ENCODE results near the gene RPA1.

The RPA1 gene

DNA sequence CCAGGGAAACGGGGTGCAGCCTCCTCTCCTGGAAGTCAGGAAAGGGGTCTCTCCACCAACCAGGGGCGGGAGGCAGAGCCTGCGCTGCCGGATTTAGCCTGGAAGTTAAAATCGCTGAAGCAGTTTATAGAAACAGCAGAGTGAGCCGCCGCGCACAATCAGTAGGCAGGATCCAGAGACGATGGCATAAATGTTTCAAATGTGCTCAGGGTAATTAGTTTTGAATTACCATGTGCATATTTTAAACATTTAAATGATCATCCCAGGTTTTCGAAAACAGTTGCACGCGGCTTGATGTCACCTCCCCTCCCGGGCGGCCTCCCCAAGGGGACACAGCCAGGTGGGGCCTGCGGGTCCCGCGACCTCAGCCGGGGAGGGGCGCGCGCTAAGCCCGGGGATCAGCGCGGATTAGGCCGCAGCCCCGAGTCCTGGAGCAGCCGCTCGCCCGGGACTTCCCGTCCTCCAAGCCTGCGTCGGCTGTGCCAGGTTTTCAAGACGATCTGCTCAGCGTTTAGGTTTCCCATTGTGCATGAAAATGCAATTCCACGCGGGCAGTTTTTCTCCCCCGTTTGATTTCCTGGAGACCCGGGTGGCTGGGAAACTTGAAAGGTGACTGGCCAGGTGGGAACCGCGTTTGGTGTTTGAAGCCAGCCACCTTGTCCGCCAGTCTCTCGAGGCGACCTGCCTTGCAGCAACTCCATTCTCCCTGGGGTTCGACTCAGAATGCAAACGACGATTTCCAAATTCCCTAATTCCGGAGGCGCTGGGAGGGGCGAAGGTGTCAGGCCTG is 78.3 kb downstream of the RPA1 start:
- peak in 1 of 2 donors; percentile 24 for DNase-seq
- H3K4me3 Mint-ChIP-seq, result peak overlapping the region; percentile 50 to 72

DNA sequence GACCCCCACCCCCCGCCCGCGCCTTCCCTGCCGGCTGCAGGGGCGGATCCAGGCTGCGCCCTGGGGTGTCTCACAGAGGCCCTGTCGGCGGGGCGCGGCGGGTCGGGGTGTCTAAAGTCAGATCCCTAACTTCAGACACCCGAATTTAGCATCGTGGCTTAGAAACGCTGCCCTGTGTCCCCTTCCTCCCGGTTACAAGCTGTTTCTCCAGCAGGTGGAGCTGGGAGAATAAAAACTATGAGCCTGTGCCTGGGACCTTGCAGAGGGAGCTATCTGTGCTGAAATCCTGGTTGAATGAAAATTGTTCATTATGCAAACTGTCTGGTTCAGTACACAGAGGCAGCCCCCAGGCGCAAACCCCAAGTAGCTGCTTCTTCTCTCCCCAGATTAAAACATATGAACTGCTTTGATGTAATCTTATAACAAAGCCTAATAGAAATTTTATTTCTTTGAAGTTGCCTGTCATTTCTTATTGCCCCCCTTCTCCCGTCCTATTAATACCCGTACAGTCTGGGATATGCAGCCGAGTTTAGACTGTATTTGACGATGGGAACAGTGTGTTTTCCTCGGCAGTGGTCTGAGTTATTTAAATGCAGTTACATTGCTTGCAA is 79.0 kb downstream of the RPA1 start:
- DNase-seq, result peak; percentile 27 to 49
- H3K4me3 Mint-ChIP-seq, result peak overlapping the region; percentile 50 to 72

More for the DNA sequence above, 78.3 kb downstream of the RPA1 start:
- H3K4me1 Mint-ChIP-seq, result peaks cover 24% of the 10 kb centered on the region
- no peak overlapping the region for H3K27ac Mint-ChIP-seq
- peak; percentile 62 for ATAC-seq
- H3K27me3 Mint-ChIP-seq, result peaks cover 80% of the 10 kb centered on the region
- no peaks in the 10 kb centered on the region for H3K9me3 Mint-ChIP-seq

DNA sequence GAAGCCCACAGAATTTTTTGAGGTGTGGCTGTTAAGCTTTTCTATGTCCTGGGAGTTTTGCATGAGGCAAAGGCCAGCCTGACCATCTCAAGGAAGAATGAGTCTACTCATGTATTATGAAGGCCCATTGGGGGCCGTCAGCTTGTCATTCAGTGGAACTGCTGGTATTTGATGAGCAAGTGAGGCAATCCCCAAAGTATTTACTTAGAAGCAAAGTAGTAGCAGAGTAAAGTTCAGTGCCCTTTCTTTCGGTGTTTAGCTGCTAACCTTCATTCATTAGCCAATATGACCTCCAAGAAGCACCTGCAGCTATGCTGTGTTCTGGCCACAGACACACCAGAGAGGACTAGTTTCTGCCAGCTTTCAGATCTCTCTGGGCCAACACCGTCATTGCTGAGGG is 80.2 kb downstream of the RPA1 start:
- H3K9me3 Mint-ChIP-seq, result no peaks in the 10 kb centered on the region
- no peak for ATAC-seq
- H3K4me3 Mint-ChIP-seq, result no peak overlapping the region
- no peak overlapping the region for H3K27ac Mint-ChIP-seq
- peaks cover 90% of the 10 kb centered on the region for H3K27me3 Mint-ChIP-seq
- no peak for DNase-seq
- H3K4me1 Mint-ChIP-seq, result peaks cover 24% of the 10 kb centered on the region

More for the DNA sequence above, 79.0 kb downstream of the RPA1 start:
- Mint-ChIP-seq H3K4me1 (peaks cover 24% of the 10 kb centered on the region), H3K27ac (no peak overlapping the region), H3K9me3 (no peaks in the 10 kb centered on the region), H3K27me3 (peaks cover 87% of the 10 kb centered on the region)
- ATAC-seq, result peak; percentile 90

DNA sequence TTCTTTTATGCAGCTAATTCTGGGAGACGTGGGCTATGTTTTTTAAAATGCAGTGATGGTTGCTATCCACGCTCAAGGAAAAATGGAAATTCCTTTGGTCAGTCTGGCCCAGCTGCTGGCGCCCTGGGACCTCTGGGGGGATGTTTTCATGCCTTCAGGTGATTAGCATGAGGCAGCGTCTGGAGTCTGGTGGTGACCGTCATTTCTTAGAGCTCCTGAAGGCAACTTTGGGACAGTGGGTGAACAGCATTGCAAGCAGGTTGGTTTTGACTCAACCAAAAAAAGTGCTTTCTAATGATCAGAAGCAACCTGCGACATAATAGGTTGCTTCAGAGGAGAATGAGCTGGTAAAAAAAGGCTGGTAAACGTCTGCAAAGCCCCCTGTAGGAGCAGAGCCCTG is 82.3 kb downstream of the RPA1 start:
- ATAC-seq, result no peak
- peaks cover 78% of the 10 kb centered on the region for H3K27me3 Mint-ChIP-seq
- H3K4me1 Mint-ChIP-seq, result peaks cover 18% of the 10 kb centered on the region
- H3K27ac Mint-ChIP-seq, result no peak overlapping the region
- H3K9me3 Mint-ChIP-seq, result no peaks in the 10 kb centered on the region
- DNase-seq, result no peak
- no peak overlapping the region for H3K4me3 Mint-ChIP-seq

DNA sequence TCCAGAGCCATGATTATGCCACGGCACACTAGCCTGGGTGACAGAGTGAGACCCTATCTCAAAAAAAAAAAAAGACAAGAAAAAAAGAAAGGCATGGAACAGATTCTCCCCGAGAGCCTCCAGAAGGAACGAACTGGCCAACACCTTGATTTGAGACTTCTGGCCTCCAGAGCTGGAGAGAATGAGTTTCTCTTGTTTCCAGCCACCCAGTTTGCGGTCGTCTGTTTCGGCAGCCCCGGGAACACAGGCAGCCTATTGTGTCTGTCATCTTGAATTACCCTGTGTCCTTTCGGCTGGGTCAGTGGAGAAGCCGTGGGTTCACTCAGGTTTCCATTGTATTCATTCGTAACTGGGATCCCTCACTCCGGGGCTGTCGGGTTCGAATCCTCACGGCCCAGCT is 83.9 kb downstream of the RPA1 start:
- ATAC-seq (no peak), DNase-seq (no peak)
- H3K9me3 Mint-ChIP-seq, result no peaks in the 10 kb centered on the region
- H3K4me1 Mint-ChIP-seq, result peaks cover 5% of the 10 kb centered on the region
- H3K27ac Mint-ChIP-seq, result no peak overlapping the region
- no peak overlapping the region for H3K4me3 Mint-ChIP-seq
- peaks cover 62% of the 10 kb centered on the region for H3K27me3 Mint-ChIP-seq

DNA sequence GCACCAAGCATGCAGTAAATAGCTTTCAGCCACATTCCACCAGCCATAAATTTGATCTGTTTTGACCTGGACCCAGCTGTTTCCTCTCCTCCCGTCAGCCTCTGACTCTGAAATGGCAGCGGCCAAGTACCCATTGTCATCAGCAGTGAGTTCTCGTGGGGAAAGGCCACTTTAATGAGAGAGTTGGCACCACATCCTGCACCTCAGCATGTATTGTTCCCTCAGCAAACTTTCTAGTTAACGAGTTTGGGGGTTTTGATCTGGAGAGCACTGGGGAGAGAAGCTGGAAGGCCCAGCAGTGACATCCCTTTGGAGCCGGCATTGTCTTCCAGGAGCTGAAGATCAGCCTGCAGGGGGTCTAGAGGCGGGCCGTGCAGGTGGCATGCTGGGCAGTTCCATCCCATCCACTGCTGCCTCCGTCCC is 84.9 kb downstream of the RPA1 start:
- no peak overlapping the region for H3K4me3 Mint-ChIP-seq
- no peaks in the 10 kb centered on the region for H3K4me1 Mint-ChIP-seq
- H3K27ac Mint-ChIP-seq, result no peak overlapping the region
- peaks cover 52% of the 10 kb centered on the region for H3K27me3 Mint-ChIP-seq
- ATAC-seq (no peak), DNase-seq (no peak)
- H3K9me3 Mint-ChIP-seq, result no peaks in the 10 kb centered on the region

DNA sequence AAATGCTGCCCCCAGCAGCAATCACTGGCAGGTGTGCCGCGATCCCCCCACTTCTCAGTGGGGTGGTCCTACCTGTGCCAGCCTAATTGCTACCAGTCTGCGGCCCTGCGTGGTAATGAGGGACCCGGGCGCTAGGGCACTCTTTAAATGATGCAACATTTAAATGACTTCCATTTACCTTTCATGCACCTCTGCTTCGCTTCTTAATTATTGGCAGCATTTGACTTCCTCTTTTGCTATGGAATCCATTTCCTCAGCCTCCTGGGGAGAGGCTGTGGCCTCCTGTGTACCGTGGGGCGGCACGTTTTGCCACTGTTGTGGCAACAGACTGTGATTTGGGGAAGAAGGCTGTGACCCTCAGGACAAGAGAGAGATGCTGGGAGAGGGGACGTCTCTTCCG is 86.1 kb downstream of the RPA1 start:
- no peak overlapping the region for H3K27ac Mint-ChIP-seq
- no peaks in the 10 kb centered on the region for H3K9me3 Mint-ChIP-seq
- ATAC-seq (no peak), DNase-seq (no peak)
- no peak overlapping the region for H3K4me3 Mint-ChIP-seq
- H3K27me3 Mint-ChIP-seq, result peaks cover 45% of the 10 kb centered on the region
- no peaks in the 10 kb centered on the region for H3K4me1 Mint-ChIP-seq

DNA sequence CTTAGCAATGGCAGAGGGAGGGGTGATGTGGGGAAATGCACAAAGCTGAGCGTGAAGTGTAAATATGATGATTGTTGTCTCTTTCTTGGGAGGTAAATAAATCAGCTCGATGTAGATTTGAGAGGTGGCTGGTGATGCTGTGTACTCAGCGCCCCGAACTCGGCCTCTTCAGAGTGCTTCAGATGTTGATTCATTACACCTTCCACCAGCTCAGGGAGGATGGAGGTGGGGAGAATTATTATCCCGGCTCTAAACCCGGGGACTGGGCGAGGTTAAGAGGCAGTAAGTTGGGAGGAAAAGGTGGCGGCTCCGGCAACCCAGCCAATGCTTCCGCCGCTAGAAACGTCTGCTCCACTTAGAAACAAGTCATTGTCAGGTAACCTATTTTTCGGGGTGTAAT is 86.5 kb downstream of the RPA1 start:
- H3K4me1 Mint-ChIP-seq, result no peaks in the 10 kb centered on the region
- H3K27ac Mint-ChIP-seq, result no peak overlapping the region
- H3K9me3 Mint-ChIP-seq, result no peaks in the 10 kb centered on the region
- no peak overlapping the region for H3K4me3 Mint-ChIP-seq
- peaks cover 43% of the 10 kb centered on the region for H3K27me3 Mint-ChIP-seq
- ATAC-seq (no peak), DNase-seq (no peak)

DNA sequence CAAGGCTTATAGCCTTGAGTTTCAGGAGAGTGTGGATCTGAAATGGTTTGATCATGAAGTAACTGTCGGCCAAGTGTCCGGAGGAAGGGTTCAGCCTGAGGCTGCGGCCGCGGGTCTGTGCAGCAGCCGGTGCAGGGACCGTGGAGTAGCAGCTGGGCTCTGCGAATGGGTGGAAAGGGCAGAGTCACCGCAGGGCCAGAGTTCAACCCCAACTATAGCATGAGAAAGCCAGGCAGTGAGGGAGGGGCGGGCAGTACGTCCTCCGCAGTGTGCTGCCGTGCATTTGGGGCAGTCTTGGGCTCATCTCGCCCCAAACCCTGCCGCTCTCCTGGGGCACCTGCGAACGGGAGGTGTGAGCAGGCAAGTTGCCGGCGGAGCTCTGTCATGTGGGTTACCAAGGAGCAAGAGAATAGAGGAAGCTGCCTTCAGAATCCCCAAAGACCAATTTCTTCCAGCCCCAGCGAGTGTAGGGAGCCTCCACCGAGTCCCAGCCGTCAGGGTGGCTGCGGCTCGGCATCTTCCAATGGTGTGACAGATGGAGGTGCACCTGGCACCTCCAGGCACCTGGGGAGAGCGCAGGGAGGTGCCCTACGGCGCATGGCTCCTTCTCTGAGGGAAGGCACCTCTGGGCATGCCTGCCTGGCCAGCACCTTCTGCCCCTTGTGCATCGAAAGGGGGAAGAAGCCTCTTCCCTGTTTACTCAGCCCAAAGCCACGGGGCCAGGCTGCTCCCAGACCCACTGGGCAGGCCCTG is 87.3 kb downstream of the RPA1 start:
- DNase-seq (no peak), ATAC-seq (no peak)
- H3K27me3 Mint-ChIP-seq, result peaks cover 35% of the 10 kb centered on the region
- no peaks in the 10 kb centered on the region for H3K4me1 Mint-ChIP-seq
- peak overlapping the region in 1 of 2 donors; percentile 8 for H3K27ac Mint-ChIP-seq
- H3K4me3 Mint-ChIP-seq, result no peak overlapping the region
- no peaks in the 10 kb centered on the region for H3K9me3 Mint-ChIP-seq

DNA sequence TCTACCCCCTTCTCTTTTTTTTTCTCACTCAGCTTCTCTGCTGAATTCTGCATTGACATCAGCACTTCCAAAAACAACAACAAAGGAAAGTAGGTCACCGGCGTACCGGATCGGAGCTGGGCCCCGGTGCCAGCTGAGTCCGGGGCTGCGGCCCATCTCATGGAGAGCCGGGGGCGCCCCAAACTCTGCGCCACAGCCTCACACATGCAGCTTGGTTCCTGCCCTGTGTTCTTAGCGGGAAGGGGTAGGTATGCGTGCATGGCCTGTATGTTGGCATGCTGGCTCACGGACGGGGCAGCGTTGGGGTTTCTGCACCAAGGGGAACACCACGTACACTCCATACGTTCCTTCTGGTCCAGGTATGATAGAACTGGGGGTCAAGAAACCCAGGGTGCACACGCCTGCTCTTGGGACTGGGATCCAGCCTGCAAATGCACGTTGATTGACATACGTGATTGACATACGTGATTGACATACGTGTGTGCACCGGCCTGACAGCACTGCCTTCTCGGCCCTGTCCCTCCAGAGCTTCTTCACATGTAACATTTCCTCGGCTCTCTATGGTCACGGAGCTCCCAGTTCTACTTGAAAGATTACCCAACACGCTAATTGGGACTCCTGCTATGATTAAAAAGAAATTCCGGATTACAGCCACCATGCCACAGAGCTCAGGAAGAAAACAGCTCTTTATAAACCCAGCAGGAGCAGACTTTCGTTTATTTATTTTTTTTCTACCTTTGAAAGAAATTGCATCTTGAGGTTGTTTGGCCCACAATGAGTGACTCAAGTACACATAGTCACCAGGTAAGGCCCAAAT is 88.7 kb downstream of the RPA1 start:
- Mint-ChIP-seq H3K4me1 (no peaks in the 10 kb centered on the region), H3K4me3 (no peak overlapping the region), H3K9me3 (no peaks in the 10 kb centered on the region), H3K27ac (no peak overlapping the region), H3K27me3 (peaks cover 21% of the 10 kb centered on the region)
- no peak for DNase-seq
- ATAC-seq, result no peak

DNA sequence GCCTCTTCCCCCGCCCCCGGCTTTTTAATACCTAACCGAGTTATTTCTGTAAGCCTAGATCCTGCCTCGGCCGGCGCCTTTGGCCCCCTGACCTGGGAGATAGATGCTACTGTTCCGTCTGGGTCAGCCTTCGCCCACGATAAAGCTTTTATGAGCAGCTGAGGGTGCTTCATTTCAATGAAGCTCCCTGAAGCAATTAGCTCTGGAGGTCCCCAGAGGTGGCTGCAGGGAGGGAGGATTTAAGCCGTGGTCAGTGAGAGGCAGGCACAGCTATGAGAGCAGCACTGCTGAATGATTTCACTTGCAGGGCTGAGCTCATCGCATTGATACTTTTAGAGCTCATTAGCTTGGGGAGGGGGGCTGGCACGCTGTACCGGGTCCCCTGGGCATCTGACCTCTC is 89.4 kb downstream of the RPA1 start:
- no peak overlapping the region for H3K4me3 Mint-ChIP-seq
- H3K27ac Mint-ChIP-seq, result no peak overlapping the region
- H3K4me1 Mint-ChIP-seq, result no peaks in the 10 kb centered on the region
- DNase-seq, result no peak
- H3K27me3 Mint-ChIP-seq, result peaks cover 18% of the 10 kb centered on the region
- H3K9me3 Mint-ChIP-seq, result no peaks in the 10 kb centered on the region
- no peak for ATAC-seq

DNA sequence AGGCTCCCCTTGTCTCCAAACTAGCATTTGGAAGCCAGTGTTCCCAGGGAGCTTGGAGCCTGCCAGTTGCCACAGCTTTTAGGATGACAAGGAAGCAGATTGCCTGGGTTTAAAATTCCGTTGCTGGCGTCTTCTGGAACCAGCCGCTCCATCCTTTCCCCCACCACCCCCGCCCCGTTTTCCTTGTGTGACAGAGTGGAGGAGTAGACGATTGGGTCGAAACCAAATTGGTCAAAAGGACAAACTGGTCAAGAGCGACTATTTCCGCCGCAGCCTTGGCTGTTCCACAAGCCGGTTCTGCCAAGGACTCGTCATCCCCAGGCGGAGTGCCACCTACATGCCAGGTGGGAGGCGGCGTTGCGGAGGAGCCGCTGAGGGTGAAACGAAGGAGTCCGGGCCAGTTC is 91.1 kb downstream of the RPA1 start:
- ATAC-seq, result no peak
- H3K27ac Mint-ChIP-seq, result no peak overlapping the region
- H3K4me3 Mint-ChIP-seq, result no peak overlapping the region
- H3K4me1 Mint-ChIP-seq, result no peaks in the 10 kb centered on the region
- DNase-seq, result no peak
- no peaks in the 10 kb centered on the region for H3K9me3 Mint-ChIP-seq
- peaks cover 4% of the 10 kb centered on the region for H3K27me3 Mint-ChIP-seq

DNA sequence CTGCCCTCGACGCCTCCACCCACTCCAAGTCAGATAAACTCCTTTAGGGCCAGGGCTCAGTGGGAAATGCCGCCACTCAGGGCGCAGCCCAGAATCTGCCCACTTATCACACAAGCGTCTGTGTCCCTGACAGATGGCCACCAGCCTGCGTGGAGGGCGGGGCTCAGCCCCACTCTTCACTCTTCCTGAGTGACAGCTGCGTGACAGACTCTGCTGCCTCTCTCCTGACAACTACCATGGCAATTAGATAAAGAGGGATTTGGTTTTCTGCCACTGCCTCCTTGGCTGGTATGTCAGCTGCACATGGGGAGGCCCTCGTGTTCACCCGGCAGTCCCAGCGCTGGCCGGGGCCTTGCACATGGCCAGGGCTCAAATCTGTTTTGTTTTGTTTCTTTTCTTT is 99.2 kb downstream of the RPA1 start:
- Mint-ChIP-seq H3K27ac (no peak overlapping the region), H3K4me3 (no peak overlapping the region), H3K27me3 (no peaks in the 10 kb centered on the region), H3K9me3 (no peaks in the 10 kb centered on the region), H3K4me1 (no peaks in the 10 kb centered on the region)
- ATAC-seq, result no peak
- no peak for DNase-seq

DNA sequence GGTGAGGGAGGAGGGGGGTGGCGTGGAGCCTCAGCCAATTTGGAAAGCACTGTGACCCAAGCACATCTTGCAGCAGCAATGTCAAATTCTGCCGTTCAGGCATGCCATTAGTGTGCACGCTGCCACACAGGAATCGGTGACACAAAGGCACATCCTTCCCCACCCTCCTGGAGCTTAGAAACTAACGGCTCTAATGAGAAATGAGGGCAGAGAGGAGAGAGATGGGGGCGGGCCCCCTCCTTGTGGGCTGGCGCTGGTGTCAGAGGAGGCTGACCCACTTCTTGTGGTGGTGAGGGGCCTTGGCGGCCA is 100.5 kb downstream of the RPA1 start:
- no peaks in the 10 kb centered on the region for H3K9me3 Mint-ChIP-seq
- no peaks in the 10 kb centered on the region for H3K4me1 Mint-ChIP-seq
- DNase-seq (no peak), ATAC-seq (no peak)
- no peak overlapping the region for H3K4me3 Mint-ChIP-seq
- no peak overlapping the region for H3K27ac Mint-ChIP-seq
- H3K27me3 Mint-ChIP-seq, result no peaks in the 10 kb centered on the region

DNA sequence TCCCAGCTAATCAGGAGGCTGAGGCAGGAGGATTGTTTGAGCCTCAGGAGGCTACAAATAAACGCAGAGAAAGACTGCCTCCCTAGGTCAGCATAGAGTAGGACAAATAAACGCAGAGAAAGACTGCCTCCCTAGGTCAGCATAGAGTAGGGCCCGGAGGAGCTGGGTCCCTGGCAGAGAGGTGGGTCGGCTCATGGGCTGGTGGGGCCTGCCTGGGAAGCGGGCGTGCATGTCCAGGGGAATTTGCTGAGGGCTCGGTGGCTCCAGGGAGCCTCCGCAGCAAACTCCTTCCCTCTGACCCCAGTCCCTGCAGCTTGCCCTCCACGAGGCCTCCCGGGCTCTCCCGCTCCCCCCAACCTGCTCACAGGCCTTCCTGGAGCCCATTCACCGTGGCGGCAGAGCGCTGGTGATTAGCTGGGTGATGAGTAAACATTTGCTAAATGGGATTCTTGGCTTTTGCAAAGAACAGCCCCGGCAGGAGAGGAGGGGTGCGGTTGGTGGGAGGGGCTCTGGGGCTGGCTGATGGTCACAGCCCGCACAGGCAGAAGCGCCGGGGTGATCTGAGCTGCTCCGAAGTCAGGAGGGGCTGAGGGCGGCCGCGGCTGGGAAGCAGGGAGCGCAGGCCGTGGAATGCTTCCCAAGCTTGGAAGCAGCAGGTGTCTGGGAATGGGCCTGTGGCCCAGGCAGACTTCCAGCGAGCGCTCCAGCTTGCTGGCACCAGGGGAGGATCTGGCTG is 102.2 kb downstream of the RPA1 start:
- ATAC-seq (no peak), DNase-seq (no peak)
- Mint-ChIP-seq H3K9me3 (no peaks in the 10 kb centered on the region), H3K27me3 (no peaks in the 10 kb centered on the region), H3K4me3 (no peak overlapping the region), H3K27ac (peak overlapping the region in 1 of 2 donors; percentile 54), H3K4me1 (no peaks in the 10 kb centered on the region)
